Right lobe of liver (tissue), 6 donors: ENCODE results near the gene CORO2B. TPM values are rescaled to one million over a fixed set of nuclear protein-coding genes. Genes with fewer than 3 reads are reported as not detected.

ENCODE experiments used
- ATAC-seq, 4 donors: fragments of 200-7000 bp; cut with Tn5 transposase; one replicate each; pipeline ENCODE4 v1.9.1; 2020; ENCODE audit warnings: mild to moderate bottlenecking in 4 of 4, moderate library complexity in 4 of 4
- DNase-seq, 3 donors: peaks; one replicate each; pipeline ENCODE4 v3.0.0-alpha.2; 2020
- H3K27ac ChIP-seq, 3 donors: fragments of 200-600 bp; one replicate each; pipeline ENCODE4 v1.8.0; 2022
- H3K27me3 ChIP-seq, 2 donors: fragments of 200-600 bp; one replicate each; pipeline ENCODE4 v1.8.0; 2022
- H3K36me3 ChIP-seq, 4 donors: fragments of 200-600 bp; sonication (generic) in 1 of 4; one replicate each; pipeline versions ENCODE4 v1.5.1 to v1.8.0; 2017 to 2022; ENCODE audit warnings: control low read depth in 1 of 4
- H3K4me1 ChIP-seq, 4 donors: fragments of 200-600 bp; sonication (generic) in 1 of 4; one replicate each; pipeline versions ENCODE4 v1.5.1 to v1.8.0; 2017 to 2022; ENCODE audit warnings: control low read depth in 1 of 4
- H3K4me3 ChIP-seq, 3 donors: fragments of 200-600 bp; one replicate each; pipeline ENCODE4 v1.8.0; 2022
- H3K9me3 ChIP-seq, 4 donors: fragments of 200-600 bp; sonication (generic) in 1 of 4; one replicate each; pipeline versions ENCODE4 v1.5.1 to v1.8.0; 2017 to 2022; ENCODE audit warnings: control low read depth in 1 of 4
- CTCF ChIP-seq, 4 donors: fragments of 200-600 bp in 3 of 4; fragments of 450-650 bp in 1 of 4; IDR thresholded peaks; one replicate each; pipeline versions ENCODE4 v1.5.1 to v1.8.0; 2016 to 2022; ENCODE audit warnings: antibody characterized with exemption in 4 of 4, mild to moderate bottlenecking in 2 of 4
- POLR2A ChIP-seq: fragments of 450-650 bp; IDR thresholded peaks from one replicate; pipeline ENCODE4 v1.6.1; 2017; ENCODE audit warnings: antibody characterized with exemption, mild to moderate bottlenecking
- WGBS: methylation state at CpG from one replicate; pipeline ENCODE4 v1.1.6; 2018; ENCODE audit warnings: low coverage, low lambda C conversion rate; ENCODE audit not compliant: insufficient coverage; ENCODE audit errors: missing lambda C conversion rate; 5-methylcytosine and 5-hydroxymethylcytosine counted together
- intact Hi-C, 2 donors: fragments of 100-400 bp; cut with DNase I; formaldehyde crosslinking; loops; one replicate each; pipeline versions ENCODE4 v1.11.2 to v1.14.1; 2022
- total RNA-seq, 6 experiments: library from RNA; depleted of rRNA in 2 of 6; stranded (reverse); fragments of >200 nt in 2 of 6; fragmentation: NEBNext Ultra II Directional in 3 of 6; extraction: Animal tissue kit (Norgen Biotek cat#: 25700) in 3 of 6; gene quantifications; one replicate each; pipeline versions ENCODE4 v1.1.0 to v1.2.4, GENCODE V29; 2016 to 2023
- donor health status: DM: no; HTN: yes; CAD: no.
- donor health status: DM: no; HTN: no; CAD: no.
- donor health status: DM: no; HTN: no; CAD: no.
- donor health status: DM: no; HTN: yes; CAD: no.
- donor health status: DM: no; HTN: yes; CAD: no.

The CORO2B gene
- total RNA-seq, 6 experiments from 2014 or later: 0.18 to 0.68 (median 0.41) TPM

- DNase-seq (peak; percentile 70 to 75 (median 72)), ATAC-seq (peak; percentile 63 to 86 (median 78))
- Histone ChIP-seq H3K27me3 (no peaks in the 10 kb centered on the region), H3K9me3 (no peaks in the 10 kb centered on the region), H3K4me1 (no peaks in the 10 kb centered on the region), H3K36me3 (no peaks in the 10 kb centered on the region), H3K4me3 (no peak overlapping the region), H3K27ac (no peak overlapping the region)
- 8% methylated on average over 11 of the region's 20 CpGs for WGBS
- TF ChIP-seq POLR2A: no peak
- TF ChIP-seq CTCF (IDR thresholded peaks at IDR 0.05): peak; percentile 75 to 94 (median 92)
- intact Hi-C loops: no loop called here
These were observed 28.1 kb upstream of the CORO2B start for GRCh38 chr15:68550498-68551295.

- intact Hi-C loops: no loop called here
- Histone ChIP-seq H3K36me3 (no peaks in the 10 kb centered on the region), H3K9me3 (no peaks in the 10 kb centered on the region), H3K4me3 (no peak overlapping the region), H3K27me3 (no peaks in the 10 kb centered on the region), H3K27ac (no peak overlapping the region), H3K4me1 (no peaks in the 10 kb centered on the region)
- no peak for ATAC-seq
- WGBS: 53% methylated on average over 2 of the region's 5 CpGs
- TF ChIP-seq POLR2A (no peak), CTCF (IDR thresholded peaks at IDR 0.05) (no peak)
- no peak for DNase-seq
These were observed 27.5 kb upstream of the CORO2B start for GRCh38 chr15:68551296-68551635.

GRCh38 chr15:68552344-68552743 is 26.4 kb upstream of the CORO2B start:
- 29% methylated on average over 6 of the region's 6 CpGs for WGBS
- no peak for ATAC-seq
- H3K27ac ChIP-seq: no peak overlapping the region
- H3K36me3 ChIP-seq: no peaks in the 10 kb centered on the region
- no peaks in the 10 kb centered on the region for H3K4me1 ChIP-seq
- no peaks in the 10 kb centered on the region for H3K9me3 ChIP-seq
- H3K27me3 ChIP-seq: no peaks in the 10 kb centered on the region
- TF ChIP-seq CTCF (IDR thresholded peaks at IDR 0.05): no peak
- no peak for TF ChIP-seq POLR2A
- H3K4me3 ChIP-seq: no peak overlapping the region
- DNase-seq: no peak
- intact Hi-C loops: no loop called here

- ATAC-seq (no peak), DNase-seq (no peak)
- no peaks in the 10 kb centered on the region for H3K36me3 ChIP-seq
- H3K4me3 ChIP-seq: no peak overlapping the region
- no peaks in the 10 kb centered on the region for H3K9me3 ChIP-seq
- intact Hi-C loops: no loop called here
- 15% methylated on average over 5 of the region's 6 CpGs for WGBS
- no peak for TF ChIP-seq CTCF (IDR thresholded peaks at IDR 0.05)
- TF ChIP-seq POLR2A: no peak
- H3K4me1 ChIP-seq: no peaks in the 10 kb centered on the region
- no peak overlapping the region for H3K27ac ChIP-seq
- no peaks in the 10 kb centered on the region for H3K27me3 ChIP-seq
These were observed 26.0 kb upstream of the CORO2B start for GRCh38 chr15:68552773-68553172.
